ENCODE data around the gene UGT1A6. TPM values are rescaled to one million over a fixed set of nuclear protein-coding genes. Genes with fewer than 3 reads are reported as not detected.

Gene UGT1A6
- total and polyA plus RNA-seq, 8 donors = 0.05 to 0.69 TPM; not detected in 6

DNA sequence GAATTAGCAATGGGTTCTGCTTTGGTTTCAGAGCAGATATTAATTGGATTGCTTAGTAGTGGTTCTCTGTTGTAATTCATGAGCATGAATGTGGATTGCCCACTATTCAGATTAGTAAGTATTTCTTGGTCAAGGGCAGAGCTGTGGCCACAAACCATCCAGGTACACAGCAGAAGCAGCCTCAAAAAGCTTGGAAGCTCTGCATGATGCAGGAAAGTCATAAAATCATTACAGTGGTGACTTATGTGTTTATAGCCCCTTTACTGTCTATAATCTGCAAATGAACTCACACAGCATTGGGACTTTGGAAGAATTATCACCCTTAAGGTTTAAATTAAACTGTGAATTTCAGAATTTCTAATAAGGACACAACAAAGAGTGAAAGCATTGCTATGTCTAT is 65.5 kb downstream of the UGT1A6 start:
- FAIRE-seq (no peak), ATAC-seq (no peak), DNase-seq (no peak)
- intact Hi-C loops (cut with DNase I) = no loop called here
- H3K9me3 ChIP-seq = no peaks in the 10 kb centered on the region
- no peak overlapping the region for H3K27ac ChIP-seq
- H3K4me3 ChIP-seq = no peak overlapping the region
- TF ChIP-seq CTCF (IDR thresholded peaks at IDR 0.05) = no peak
- H3K36me3 ChIP-seq = no peaks in the 10 kb centered on the region
- H3K4me1 ChIP-seq = no peaks in the 10 kb centered on the region
- no peaks in the 10 kb centered on the region for H3K27me3 ChIP-seq

DNA sequence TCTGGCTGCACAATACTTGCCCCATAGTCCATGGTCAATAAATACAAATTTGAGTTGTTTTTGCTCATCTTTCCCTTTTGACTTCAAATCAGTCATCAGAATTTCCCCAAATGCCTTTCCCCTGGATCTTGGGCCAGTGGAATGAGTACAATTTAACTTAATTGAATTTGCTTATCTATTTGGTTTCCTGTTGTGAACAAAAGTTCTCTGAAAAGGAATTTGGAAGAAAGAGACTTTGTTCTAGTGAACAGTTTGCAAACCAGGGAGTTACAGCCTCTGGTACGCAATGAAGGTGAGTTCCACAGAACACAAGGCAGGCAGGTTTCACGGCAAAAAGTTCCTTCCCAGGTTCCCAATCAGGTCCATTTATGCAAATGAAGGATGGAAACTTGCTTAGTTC is 66.2 kb downstream of the UGT1A6 start:
- no peaks in the 10 kb centered on the region for H3K27me3 ChIP-seq
- H3K27ac ChIP-seq = no peak overlapping the region
- no peaks in the 10 kb centered on the region for H3K9me3 ChIP-seq
- TF ChIP-seq CTCF (IDR thresholded peaks at IDR 0.05) = no peak
- intact Hi-C loops (cut with DNase I) = no loop called here
- WGBS, 2 donors = 83 to 97% methylated on average over 2 of the region's 2 CpGs
- H3K4me1 ChIP-seq = no peaks in the 10 kb centered on the region
- FAIRE-seq (no peak), ATAC-seq (no peak), DNase-seq (no peak)
- no peak overlapping the region for H3K4me3 ChIP-seq
- H3K36me3 ChIP-seq = no peaks in the 10 kb centered on the region

DNA sequence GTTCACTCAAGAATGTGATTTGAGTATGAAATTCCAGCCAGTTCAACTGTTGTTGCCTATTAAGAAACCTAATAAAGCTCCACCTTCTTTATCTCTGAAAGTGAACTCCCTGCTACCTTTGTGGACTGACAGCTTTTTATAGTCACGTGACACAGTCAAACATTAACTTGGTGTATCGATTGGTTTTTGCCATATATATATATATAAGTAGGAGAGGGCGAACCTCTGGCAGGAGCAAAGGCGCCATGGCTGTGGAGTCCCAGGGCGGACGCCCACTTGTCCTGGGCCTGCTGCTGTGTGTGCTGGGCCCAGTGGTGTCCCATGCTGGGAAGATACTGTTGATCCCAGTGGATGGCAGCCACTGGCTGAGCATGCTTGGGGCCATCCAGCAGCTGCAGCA is 67.4 kb downstream of the UGT1A6 start, which contains the start of gene UGT1A1:
UGT1A1 (plus strand) TSS at position 228 of the 400 bp plus-strand sequence; CDS start at position 246, 18 bp downstream.
- no peak for TF ChIP-seq CTCF (IDR thresholded peaks at IDR 0.05)
- Histone ChIP-seq H3K9me3 (no peaks in the 10 kb centered on the region), H3K4me3 (no peak within 1 kb of the TSS), H3K27ac (no peak within 1 kb of the TSS), H3K4me1 (no peaks in the 10 kb centered on the region), H3K36me3 (no peaks in the 10 kb centered on the region), H3K27me3 (no peaks in the 10 kb centered on the region)
- WGBS, 2 donors = 65 to 66% methylated on average over 6 of the region's 6 CpGs
- FAIRE-seq (no peak), ATAC-seq (peak in 1 of 4 donors; percentile 38), DNase-seq (no peak)
- intact Hi-C loops (cut with DNase I) = no loop called here

- no peaks in the 10 kb centered on the region for H3K4me1 ChIP-seq
- ATAC-seq (no peak), DNase-seq (no peak), FAIRE-seq (no peak)
- H3K4me3 ChIP-seq = no peak overlapping the region
- no peak overlapping the region for H3K27ac ChIP-seq
- intact Hi-C loops (cut with DNase I) = no loop called here
- TF ChIP-seq CTCF (IDR thresholded peaks at IDR 0.05) = no peak
- H3K9me3 ChIP-seq = no peaks in the 10 kb centered on the region
- no peaks in the 10 kb centered on the region for H3K27me3 ChIP-seq
- WGBS, 2 donors = 76 to 85% methylated on average over 4 of the region's 4 CpGs
- H3K36me3 ChIP-seq = no peaks in the 10 kb centered on the region
Observed at GRCh38 chr2:233761040-233761769, 68.5 kb downstream of the UGT1A6 start.

DNA sequence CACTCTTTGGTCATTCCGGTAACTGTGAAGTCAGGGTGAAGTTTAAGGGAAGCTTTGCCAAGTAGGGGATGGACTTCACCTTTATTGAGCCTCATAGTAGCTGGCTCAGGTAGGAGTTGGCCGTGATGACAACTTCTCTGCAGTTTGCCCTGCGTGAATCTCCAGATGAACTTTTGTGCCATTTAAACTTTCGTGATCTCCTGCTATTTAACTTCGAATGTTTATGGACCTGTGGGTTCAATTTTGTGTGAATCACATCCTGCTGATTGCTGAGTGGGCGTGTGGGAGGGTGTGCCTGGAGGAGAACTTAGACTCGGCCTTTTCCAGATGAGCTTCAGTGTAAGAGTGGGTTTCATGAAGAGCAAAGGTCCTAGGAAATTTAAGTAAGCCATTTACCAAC is 71.6 kb downstream of the UGT1A6 start:
- no peak for TF ChIP-seq CTCF (IDR thresholded peaks at IDR 0.05)
- Histone ChIP-seq H3K27ac (no peak overlapping the region), H3K4me3 (no peak overlapping the region), H3K27me3 (no peaks in the 10 kb centered on the region), H3K4me1 (no peaks in the 10 kb centered on the region), H3K9me3 (no peaks in the 10 kb centered on the region), H3K36me3 (no peaks in the 10 kb centered on the region)
- FAIRE-seq (no peak), ATAC-seq (no peak), DNase-seq (no peak)
- WGBS, 2 donors = 51 to 69% methylated on average over 7 of the region's 7 CpGs
- intact Hi-C loops (cut with DNase I) = no loop called here
